Spleen (tissue), 11 donors: ENCODE data around the gene GRIK3. TPM values are rescaled to one million over a fixed set of nuclear protein-coding genes. Genes with fewer than 3 reads are reported as not detected.

Experiments used
- DNase-seq: peaks from one replicate; pipeline ENCODE4 v3.0.0-alpha.2; 2020
- H3K27ac ChIP-seq, 8 donors: fragments of 200-600 bp; sonication (generic) in 7 of 8; 1 replicate in 4 of 8; 2 replicates in 4 of 8; pipeline versions ENCODE4 v1.5.0 to v1.8.0; 2016 to 2021; ENCODE audit warnings: inconsistent platforms in 4 of 8, mild to moderate bottlenecking in 4 of 8, moderate library complexity in 1 of 8
- H3K27me3 ChIP-seq, 7 donors: fragments of 200-600 bp; sonication (generic) in 6 of 7; replicated peaks in 1 of 7; 1 replicate in 4 of 7; 2 replicates in 3 of 7; pipeline versions ENCODE4 v1.5.0 to v1.8.0; 2016 to 2021; ENCODE audit warnings: inconsistent platforms in 3 of 7, mild to moderate bottlenecking in 1 of 7
- H3K36me3 ChIP-seq, 6 donors: fragments of 200-600 bp; sonication (generic) in 5 of 6; 1 replicate in 4 of 6; 2 replicates in 2 of 6; pipeline versions ENCODE4 v1.5.0 to v1.8.0; 2016 to 2021; ENCODE audit warnings: inconsistent platforms in 2 of 6
- H3K4me1 ChIP-seq, 6 donors: fragments of 200-600 bp; sonication (generic) in 5 of 6; 1 replicate in 3 of 6; 2 replicates in 3 of 6; pipeline versions ENCODE4 v1.5.0 to v1.8.0; 2016 to 2021; ENCODE audit warnings: inconsistent platforms in 3 of 6
- H3K4me3 ChIP-seq, 8 donors: fragments of 200-600 bp; sonication (generic) in 7 of 8; 1 replicate in 4 of 8; 2 replicates in 4 of 8; pipeline versions ENCODE4 v1.5.0 to v1.8.0; 2016 to 2021; ENCODE audit warnings: inconsistent platforms in 4 of 8, mild to moderate bottlenecking in 4 of 8, moderate library complexity in 2 of 8
- H3K9me3 ChIP-seq, 8 donors: fragments of 200-600 bp; sonication (generic) in 7 of 8; 1 replicate in 4 of 8; 2 replicates in 4 of 8; pipeline versions ENCODE4 v1.5.0 to v1.8.0; 2016 to 2021; ENCODE audit warnings: inconsistent platforms in 4 of 8
- CTCF ChIP-seq, 11 experiments: fragments of 200-600 bp in 7 of 11; fragments of 450-650 bp in 4 of 11; sonication (generic) in 4 of 11; IDR thresholded peaks in 8 of 11; conservative IDR thresholded peaks in 3 of 11; 1 replicate in 7 of 11; 2 replicates in 4 of 11; pipeline versions ENCODE4 v1.4.0 to v1.8.0; 2016 to 2021; ENCODE audit warnings: antibody characterized with exemption in 11 of 11, inconsistent platforms in 4 of 11, mild to moderate bottlenecking in 1 of 11
- POLR2A ChIP-seq, 3 donors: fragments of 450-650 bp; IDR thresholded peaks; one replicate each; pipeline ENCODE4 v1.5.1; 2017; ENCODE audit warnings: antibody characterized with exemption in 3 of 3, mild to moderate bottlenecking in 1 of 3
- POLR2AphosphoS5 ChIP-seq, 3 donors: sonication (generic); formaldehyde crosslinking; IDR thresholded peaks; one replicate each; pipeline ENCODE4 v1.5.1; 2017; ENCODE audit warnings: antibody characterized with exemption in 3 of 3
- WGBS, 5 donors: extraction: QIAGEN DNeasy Blood & Tissue Kit in 3 of 5; methylation state at CpG; one replicate each; pipeline versions ENCODE4 v1.1.5 to v1.1.7; 2013 to 2018; 5-methylcytosine and 5-hydroxymethylcytosine counted together
- intact Hi-C: fragments of 100-400 bp; cut with DNase I; formaldehyde crosslinking; loops from one replicate; pipeline ENCODE4 v1.15.0; 2023; ENCODE audit warnings: low total_unique reads
- polyA plus RNA-seq, 3 donors: library from polyadenylated mRNA; stranded (reverse); fragments of 200-250 nt; gene quantifications; one replicate each; pipeline ENCODE4 v1.2.1, GENCODE V29; 2013
- total RNA-seq, 7 donors: library from RNA; depleted of rRNA in 3 of 7; stranded (reverse); fragments of >200 nt in 3 of 7; fragmentation: NEBNext Ultra II Directional in 4 of 7; extraction: Animal tissue kit (Norgen Biotek cat#: 25700) in 4 of 7; gene quantifications; one replicate each; pipeline versions ENCODE4 v1.1.0 to v1.2.1, GENCODE V29; 2016 to 2021
- donor health status: healthy with polysubstance abuse.
- donor health status: DM: no; HTN: no; CAD: no; lungs with moderate emphysema.
- donor health status: DM: no; HTN: no; CAD: no.
- donor health status: Bipolar disorder and iron deficiency.
- donor health status: healthy.
- donor health status: DM: no; HTN: no; CAD: no.
- donor health status: DM: yes; HTN: yes; CAD: no.

The GRIK3 gene
- total and polyA plus RNA-seq, 10 donors, result 0.09 to 0.74 (median 0.19) TPM

- TF ChIP-seq POLR2A (IDR thresholded peaks at IDR 0.05) (no peak), POLR2AphosphoS5 (IDR thresholded peaks at IDR 0.05) (no peak), CTCF (IDR thresholded peaks at IDR 0.05 in 8 of 11, conservative IDR thresholded peaks at IDR 0.05 in 3 of 11) (no peak)
- no peak for DNase-seq
- no peak overlapping the region for H3K4me3 ChIP-seq
- H3K9me3 ChIP-seq, result no peaks in the 10 kb centered on the region
- no peaks in the 10 kb centered on the region for H3K36me3 ChIP-seq
- H3K4me1 ChIP-seq, result peaks cover 0 to 6% (median 0%) of the 10 kb centered on the region in 6 donors
- H3K27me3 ChIP-seq, result peaks cover 0 to 71% (median 5%) of the 10 kb centered on the region in 7 donors
- intact Hi-C loops, result no loop called here
- 93 to 98% (median 94%) methylated on average over 2 of the region's 2 CpGs for WGBS, 5 donors
- no peak overlapping the region for H3K27ac ChIP-seq
These were observed 12.8 kb downstream of the GRIK3 start for GRCh38 chr1:37021502-37021901.

DNA sequence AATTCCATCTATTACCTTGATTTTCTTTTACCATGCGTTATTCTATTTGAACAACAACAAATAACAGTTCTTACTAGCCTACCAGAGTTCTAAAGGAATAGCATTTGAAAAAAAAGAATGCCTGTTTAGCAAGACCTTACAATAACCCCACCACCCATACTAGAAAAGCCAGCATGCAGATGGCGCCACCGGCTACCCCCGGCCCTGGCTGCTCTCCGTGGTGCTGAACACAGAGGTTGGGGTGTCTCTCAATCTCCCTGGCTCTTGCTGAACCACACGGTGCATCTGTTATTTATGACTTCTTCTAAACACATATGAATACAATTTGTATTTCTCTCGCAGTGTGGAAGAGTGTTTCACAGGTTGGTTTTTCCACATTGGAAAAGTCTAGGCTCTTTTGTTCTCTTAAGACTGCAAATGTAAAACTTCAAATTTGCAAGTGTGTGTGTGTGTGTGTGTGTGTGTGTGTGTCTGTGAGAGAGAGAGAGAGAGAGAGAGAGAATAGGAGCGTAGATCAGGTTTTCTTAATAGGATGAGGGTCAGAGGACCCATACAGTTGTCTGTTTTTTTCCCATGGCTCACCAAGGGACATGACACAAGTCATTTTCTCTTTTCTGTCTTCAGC is 13.6 kb downstream of the GRIK3 start:
- DNase-seq, result no peak
- no peak overlapping the region for H3K27ac ChIP-seq
- intact Hi-C loops, result no loop called here
- H3K36me3 ChIP-seq, result no peaks in the 10 kb centered on the region
- H3K27me3 ChIP-seq, result peaks cover 0 to 73% (median 5%) of the 10 kb centered on the region in 7 donors
- WGBS, 5 donors, result 12 to 16% (median 14%) methylated on average over 8 of the region's 8 CpGs
- TF ChIP-seq POLR2AphosphoS5 (IDR thresholded peaks at IDR 0.05) (no peak), POLR2A (IDR thresholded peaks at IDR 0.05) (no peak), CTCF (IDR thresholded peaks at IDR 0.05 in 8 of 11, conservative IDR thresholded peaks at IDR 0.05 in 3 of 11) (no peak)
- H3K9me3 ChIP-seq, result no peaks in the 10 kb centered on the region
- no peak overlapping the region for H3K4me3 ChIP-seq
- peaks cover 0 to 6% (median 0%) of the 10 kb centered on the region in 6 donors for H3K4me1 ChIP-seq

DNA sequence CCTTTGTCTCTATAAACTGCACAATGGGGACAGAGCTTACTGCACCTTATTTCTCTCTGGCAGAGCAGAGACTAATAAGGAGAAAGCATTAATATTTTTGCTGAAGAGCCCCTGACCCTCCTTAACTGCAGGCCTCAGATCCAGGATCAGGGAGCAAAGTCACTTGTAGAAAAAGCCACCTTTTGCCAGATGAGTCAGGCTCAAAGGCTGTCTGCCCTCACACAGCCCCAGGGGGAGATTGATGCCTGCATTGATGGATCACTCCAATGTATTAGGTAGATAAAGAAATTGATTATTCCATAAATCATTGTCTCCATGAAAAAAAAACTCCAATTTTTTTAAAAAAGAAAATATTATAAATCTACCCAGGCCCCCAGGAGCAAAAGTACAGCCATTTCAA is 15.8 kb downstream of the GRIK3 start:
- DNase-seq, result no peak
- Histone ChIP-seq H3K4me3 (no peak overlapping the region), H3K9me3 (no peaks in the 10 kb centered on the region), H3K27ac (no peak overlapping the region), H3K36me3 (no peaks in the 10 kb centered on the region), H3K4me1 (no peaks in the 10 kb centered on the region), H3K27me3 (peaks cover 0 to 79% (median 5%) of the 10 kb centered on the region in 7 donors)
- intact Hi-C loops, result no loop called here
- TF ChIP-seq CTCF (IDR thresholded peaks at IDR 0.05 in 8 of 11, conservative IDR thresholded peaks at IDR 0.05 in 3 of 11) (no peak), POLR2A (IDR thresholded peaks at IDR 0.05) (no peak), POLR2AphosphoS5 (IDR thresholded peaks at IDR 0.05) (no peak)

- no peak for TF ChIP-seq POLR2AphosphoS5 (IDR thresholded peaks at IDR 0.05)
- no peak for TF ChIP-seq CTCF (IDR thresholded peaks at IDR 0.05 in 8 of 11, conservative IDR thresholded peaks at IDR 0.05 in 3 of 11)
- TF ChIP-seq POLR2A (IDR thresholded peaks at IDR 0.05), result no peak
- Histone ChIP-seq H3K4me3 (no peak overlapping the region), H3K27me3 (peaks cover 0 to 77% (median 5%) of the 10 kb centered on the region in 7 donors), H3K4me1 (no peaks in the 10 kb centered on the region), H3K9me3 (no peaks in the 10 kb centered on the region), H3K36me3 (no peaks in the 10 kb centered on the region), H3K27ac (no peak overlapping the region)
- DNase-seq, result no peak
- WGBS, 5 donors, result 51 to 69% (median 61%) methylated on average over 4 of the region's 4 CpGs
- intact Hi-C loops, result no loop called here
These were observed 16.6 kb downstream of the GRIK3 start for GRCh38 chr1:37017720-37018119.
